ENCODE results near the gene AUTS2. TPM values are rescaled to one million over a fixed set of nuclear protein-coding genes. Genes with fewer than 3 reads are reported as not detected.
A peak's percentile ranks its signal among the peaks of the same experiment; 100 is the strongest.

AUTS2 gene
- total RNA-seq, 6 donors from 2014 or later: 38.9 to 151 (median 55.8) TPM

DNA sequence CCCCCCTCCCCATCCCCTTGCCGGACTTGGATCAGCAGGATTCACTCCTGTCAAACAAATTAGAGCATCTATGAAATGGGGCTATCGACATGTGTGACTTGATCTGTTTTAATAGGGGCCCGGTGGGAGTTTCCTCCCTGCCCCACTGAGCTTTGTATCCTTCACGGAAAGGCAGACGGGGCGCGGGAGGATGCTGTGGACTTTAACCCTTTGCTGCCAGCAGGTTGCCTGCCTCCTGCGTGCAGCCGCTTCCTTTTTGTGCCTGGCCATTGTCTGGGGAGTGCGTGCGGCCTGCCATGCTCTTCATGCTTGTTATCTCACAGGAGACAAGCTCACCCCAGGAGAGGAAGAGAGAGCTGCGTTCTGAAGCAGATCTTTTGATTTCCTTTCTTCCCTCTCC lies 1020.9 kb downstream of the AUTS2 start:
- no peaks in the 10 kb centered on the region for H3K36me3 ChIP-seq
- H3K9me3 ChIP-seq: no peaks in the 10 kb centered on the region
- DNase-seq (no peak), ATAC-seq (ENCODE audit: low FRiP score in 2 of 2) (no peak)
- H3K27me3 ChIP-seq: no peaks in the 10 kb centered on the region
- no peak overlapping the region for H3K27ac ChIP-seq
- peaks cover 0 to 7% (median under 1%) of the 10 kb centered on the region in 4 donors for H3K4me1 ChIP-seq
- TF ChIP-seq EP300 (IDR thresholded peaks at IDR 0.05): no peak
- no peak for TF ChIP-seq POLR2AphosphoS5 (IDR thresholded peaks at IDR 0.05)
- TF ChIP-seq, protein P1, sequence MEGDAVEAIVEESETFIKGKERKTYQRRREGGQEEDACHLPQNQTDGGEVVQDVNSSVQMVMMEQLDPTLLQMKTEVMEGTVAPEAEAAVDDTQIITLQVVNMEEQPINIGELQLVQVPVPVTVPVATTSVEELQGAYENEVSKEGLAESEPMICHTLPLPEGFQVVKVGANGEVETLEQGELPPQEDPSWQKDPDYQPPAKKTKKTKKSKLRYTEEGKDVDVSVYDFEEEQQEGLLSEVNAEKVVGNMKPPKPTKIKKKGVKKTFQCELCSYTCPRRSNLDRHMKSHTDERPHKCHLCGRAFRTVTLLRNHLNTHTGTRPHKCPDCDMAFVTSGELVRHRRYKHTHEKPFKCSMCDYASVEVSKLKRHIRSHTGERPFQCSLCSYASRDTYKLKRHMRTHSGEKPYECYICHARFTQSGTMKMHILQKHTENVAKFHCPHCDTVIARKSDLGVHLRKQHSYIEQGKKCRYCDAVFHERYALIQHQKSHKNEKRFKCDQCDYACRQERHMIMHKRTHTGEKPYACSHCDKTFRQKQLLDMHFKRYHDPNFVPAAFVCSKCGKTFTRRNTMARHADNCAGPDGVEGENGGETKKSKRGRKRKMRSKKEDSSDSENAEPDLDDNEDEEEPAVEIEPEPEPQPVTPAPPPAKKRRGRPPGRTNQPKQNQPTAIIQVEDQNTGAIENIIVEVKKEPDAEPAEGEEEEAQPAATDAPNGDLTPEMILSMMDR (IDR thresholded peaks at IDR 0.05): no peak
- no peak for TF ChIP-seq POLR2A (IDR thresholded peaks at IDR 0.05)
- no peak overlapping the region for H3K4me3 ChIP-seq
- WGBS, 2 donors: 80% methylated on average over 12 of the region's 12 CpGs

DNA sequence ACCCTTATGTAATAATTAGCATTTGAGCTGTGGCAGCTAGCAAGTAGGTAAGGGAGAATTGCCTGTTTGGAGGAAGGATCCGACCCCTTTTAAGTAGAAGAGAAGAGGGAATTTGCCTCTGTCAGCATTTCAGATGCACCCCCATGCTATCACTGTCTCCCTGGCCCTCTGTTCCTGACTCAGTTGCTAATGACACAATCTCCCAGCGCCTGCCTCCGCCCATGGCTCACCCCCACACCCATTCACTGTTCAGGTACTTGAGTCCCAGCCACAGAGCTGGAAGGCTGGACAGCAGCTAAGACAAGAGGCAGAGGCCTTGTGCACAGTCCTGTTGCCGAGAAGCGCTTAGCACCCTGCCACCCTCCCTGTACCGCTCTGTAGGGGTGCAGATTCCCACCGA lies 1021.4 kb downstream of the AUTS2 start:
- no peak overlapping the region for H3K4me3 ChIP-seq
- 95 to 96% methylated on average over 7 of the region's 7 CpGs for WGBS, 2 donors

DNA sequence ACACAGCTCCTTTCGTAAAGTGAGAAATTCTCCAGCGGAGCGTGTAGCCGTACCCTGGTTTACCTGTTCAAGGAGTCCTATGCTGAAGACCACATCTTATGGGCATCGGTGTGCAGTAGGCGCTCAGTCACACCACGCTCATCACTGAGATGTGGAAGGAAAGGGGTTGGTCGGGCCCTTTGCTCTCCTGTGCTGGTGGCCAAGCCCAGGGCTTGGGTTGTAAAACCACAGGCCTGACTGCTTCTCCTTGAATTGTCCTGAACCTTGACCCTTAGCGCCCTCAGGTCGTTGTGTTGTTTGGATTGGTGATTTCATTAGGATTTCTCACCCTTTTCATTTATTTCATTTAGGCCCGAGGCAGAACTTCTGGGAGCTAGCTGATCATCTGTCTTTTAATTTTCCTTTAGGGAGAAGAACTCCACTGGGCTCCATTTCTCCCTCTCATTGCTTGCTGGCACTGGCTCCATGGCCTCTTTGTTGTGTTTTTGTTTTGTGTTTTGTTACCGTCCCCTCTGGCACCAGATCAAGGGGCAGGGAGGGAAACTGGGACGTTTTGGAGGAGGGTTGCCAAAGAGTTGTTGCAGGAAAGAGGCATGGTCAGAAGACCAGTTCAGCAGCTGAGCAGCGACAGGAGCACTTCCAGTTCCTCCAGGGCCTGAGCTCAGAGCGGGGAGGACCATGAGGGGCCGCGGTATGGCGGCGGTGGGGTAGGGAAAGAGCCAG lies 1022.2 kb downstream of the AUTS2 start:
- TF ChIP-seq, protein P1 (IDR thresholded peaks at IDR 0.05): no peak
- no peak for TF ChIP-seq POLR2A (IDR thresholded peaks at IDR 0.05)
- no peak for TF ChIP-seq EP300 (IDR thresholded peaks at IDR 0.05)
- no peak for TF ChIP-seq POLR2AphosphoS5 (IDR thresholded peaks at IDR 0.05)
- peak in 1 of 2 donors; percentile 47 for DNase-seq
- no peaks in the 10 kb centered on the region for H3K36me3 ChIP-seq
- no peaks in the 10 kb centered on the region for H3K4me1 ChIP-seq
- H3K27ac ChIP-seq: no peak overlapping the region
- ATAC-seq (ENCODE audit: low FRiP score in 2 of 2): no peak
- no peaks in the 10 kb centered on the region for H3K9me3 ChIP-seq
- H3K27me3 ChIP-seq: no peaks in the 10 kb centered on the region
- H3K4me3 ChIP-seq: no peak overlapping the region
- WGBS, 2 donors: 76 to 82% methylated on average over 15 to 19 of the region's 19 CpGs

More for the DNA sequence above, 1021.4 kb downstream of the AUTS2 start:
- H3K27ac ChIP-seq: no peak overlapping the region
- H3K9me3 ChIP-seq: no peaks in the 10 kb centered on the region
- DNase-seq: no peak
- ATAC-seq (ENCODE audit: low FRiP score in 2 of 2): no peak
- peaks cover 0 to 2% (median 0%) of the 10 kb centered on the region in 4 donors for H3K4me1 ChIP-seq
- TF ChIP-seq EP300 (IDR thresholded peaks at IDR 0.05): no peak
- TF ChIP-seq POLR2AphosphoS5 (IDR thresholded peaks at IDR 0.05): no peak
- TF ChIP-seq, protein P1 (IDR thresholded peaks at IDR 0.05): no peak
- no peaks in the 10 kb centered on the region for H3K36me3 ChIP-seq
- no peaks in the 10 kb centered on the region for H3K27me3 ChIP-seq

DNA sequence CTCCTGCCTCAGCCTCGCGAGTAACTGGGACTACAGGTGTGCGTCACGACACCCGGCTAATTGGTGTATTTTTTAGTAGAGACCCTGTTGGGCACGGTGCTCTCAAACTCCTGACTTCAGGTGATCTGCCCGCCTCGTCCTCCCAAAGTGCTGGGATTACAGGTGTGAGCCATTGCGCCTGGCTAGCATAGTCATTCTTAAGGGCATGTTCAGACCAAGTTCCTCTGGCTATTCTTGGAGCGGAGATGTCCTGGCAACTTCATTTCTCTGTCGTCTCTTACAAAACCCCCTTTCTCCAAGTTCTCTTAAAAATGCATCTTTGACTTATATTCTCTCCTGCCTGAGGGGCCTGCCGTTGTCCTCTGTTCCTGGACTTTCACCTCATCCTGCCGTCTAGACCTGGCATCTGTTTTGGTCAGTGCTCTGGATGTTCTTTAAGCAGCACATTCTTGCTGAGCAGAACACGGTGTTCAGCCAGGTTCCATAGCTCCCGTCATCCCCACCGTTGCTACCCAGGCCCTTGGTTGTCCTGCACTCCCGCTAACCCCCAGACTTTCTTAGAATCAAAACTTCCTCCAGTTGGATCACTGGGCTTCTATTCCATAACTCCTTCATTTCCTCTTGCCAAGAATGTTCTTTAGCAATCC lies 1023.8 kb downstream of the AUTS2 start:
- ATAC-seq (ENCODE audit: low FRiP score in 2 of 2) (no peak), DNase-seq (no peak)
- Histone ChIP-seq H3K4me3 (no peak overlapping the region), H3K27ac (no peak overlapping the region), H3K4me1 (no peaks in the 10 kb centered on the region), H3K27me3 (no peaks in the 10 kb centered on the region), H3K36me3 (no peaks in the 10 kb centered on the region), H3K9me3 (no peaks in the 10 kb centered on the region)
- 95 to 96% methylated on average over 17 of the region's 17 CpGs for WGBS, 2 donors
- TF ChIP-seq EP300 (IDR thresholded peaks at IDR 0.05): no peak
- TF ChIP-seq, protein P1 (IDR thresholded peaks at IDR 0.05): no peak
- TF ChIP-seq POLR2A (IDR thresholded peaks at IDR 0.05): no peak
- no peak for TF ChIP-seq POLR2AphosphoS5 (IDR thresholded peaks at IDR 0.05)
